Activated naive CD8-positive, alpha-beta T cell (primary cell): Measurements from ENCODE around the gene CDHR2.
A peak's percentile ranks its signal among the peaks of the same experiment; 100 is the strongest.

ENCODE experiments used
- H3K27ac Mint-ChIP-seq: one replicate; pipeline ENCODE4 v1.8.0; 2021; ENCODE audit warnings: mixed read lengths
- H3K27me3 Mint-ChIP-seq: one replicate; pipeline ENCODE4 v1.8.0; 2021; ENCODE audit warnings: mixed read lengths
- H3K36me3 Mint-ChIP-seq: one replicate; pipeline ENCODE4 v1.8.0; 2021; ENCODE audit warnings: mixed read lengths
- H3K4me1 Mint-ChIP-seq: one replicate; pipeline ENCODE4 v1.8.0; 2021; ENCODE audit warnings: low read depth, mixed read lengths
- H3K4me3 Mint-ChIP-seq: one replicate; pipeline ENCODE4 v1.8.0; 2021; ENCODE audit warnings: mild to moderate bottlenecking, mixed read lengths
- H3K9me3 Mint-ChIP-seq: one replicate; pipeline ENCODE4 v1.8.0; 2021; ENCODE audit warnings: low read depth, mixed read lengths

The CDHR2 gene

GRCh38 chr5:176562189-176562588 is 13.0 kb downstream of the CDHR2 start:
- no peaks in the 10 kb centered on the region for H3K36me3 Mint-ChIP-seq
- no peaks in the 10 kb centered on the region for H3K27me3 Mint-ChIP-seq
- H3K4me1 Mint-ChIP-seq, result peaks cover 34% of the 10 kb centered on the region
- H3K4me3 Mint-ChIP-seq, result no peak overlapping the region
- no peaks in the 10 kb centered on the region for H3K9me3 Mint-ChIP-seq
- H3K27ac Mint-ChIP-seq, result peak overlapping the region; percentile 28

DNA sequence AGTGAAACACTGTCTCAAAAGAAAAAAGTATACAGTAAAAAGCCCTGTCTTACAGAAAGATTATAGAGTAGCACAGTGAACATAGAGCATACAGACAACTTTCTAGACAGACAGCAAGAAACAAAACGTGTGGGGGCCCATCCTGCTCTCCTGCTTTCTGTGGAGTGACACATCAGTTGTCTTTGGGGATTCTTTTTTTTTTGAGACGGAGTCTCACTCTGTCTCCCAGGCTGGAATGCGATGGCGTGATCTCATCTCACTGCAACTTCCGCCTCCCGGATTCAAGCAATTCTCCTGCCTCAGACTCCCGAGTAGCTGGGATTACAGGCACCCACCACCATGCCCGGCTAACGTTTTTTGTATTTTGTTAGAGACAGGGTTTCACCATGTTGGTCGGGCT is 14.9 kb downstream of the CDHR2 start:
- Mint-ChIP-seq H3K4me1 (peaks cover 30% of the 10 kb centered on the region), H3K36me3 (no peaks in the 10 kb centered on the region), H3K4me3 (no peak overlapping the region), H3K27ac (no peak overlapping the region), H3K9me3 (no peaks in the 10 kb centered on the region), H3K27me3 (no peaks in the 10 kb centered on the region)

GRCh38 chr5:176565760-176566288 is 16.7 kb downstream of the CDHR2 start:
- no peaks in the 10 kb centered on the region for H3K9me3 Mint-ChIP-seq
- peaks cover 1% of the 10 kb centered on the region for H3K27me3 Mint-ChIP-seq
- H3K4me1 Mint-ChIP-seq, result peaks cover 11% of the 10 kb centered on the region
- no peak overlapping the region for H3K4me3 Mint-ChIP-seq
- H3K27ac Mint-ChIP-seq, result no peak overlapping the region
- H3K36me3 Mint-ChIP-seq, result no peaks in the 10 kb centered on the region

DNA sequence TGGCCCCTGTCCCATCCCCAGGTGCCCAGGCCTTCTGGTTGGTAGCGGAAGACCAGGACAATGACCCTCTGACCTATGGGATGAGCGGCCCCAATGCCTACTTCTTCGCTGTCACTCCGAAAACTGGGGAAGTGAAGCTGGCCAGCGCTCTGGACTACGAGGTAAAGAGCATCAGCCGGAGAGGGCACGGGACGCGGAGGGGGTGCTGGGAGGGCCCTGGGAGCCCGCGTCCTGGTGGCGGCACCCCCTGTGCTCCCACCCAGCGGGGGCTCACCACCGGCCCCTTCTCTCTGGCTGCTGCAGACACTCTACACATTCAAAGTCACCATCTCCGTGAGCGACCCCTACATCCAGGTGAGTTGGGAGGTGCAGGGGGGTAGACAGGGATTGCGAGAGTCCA is 19.5 kb downstream of the CDHR2 start:
- Mint-ChIP-seq H3K27ac (no peak overlapping the region), H3K9me3 (no peaks in the 10 kb centered on the region), H3K4me3 (no peak overlapping the region), H3K36me3 (no peaks in the 10 kb centered on the region), H3K4me1 (peaks cover 2% of the 10 kb centered on the region), H3K27me3 (peaks cover 1% of the 10 kb centered on the region)

GRCh38 chr5:176570044-176570443 is 20.9 kb downstream of the CDHR2 start:
- Mint-ChIP-seq H3K36me3 (no peaks in the 10 kb centered on the region), H3K27me3 (peaks cover 1% of the 10 kb centered on the region), H3K4me3 (no peak overlapping the region), H3K4me1 (peaks cover 5% of the 10 kb centered on the region), H3K9me3 (no peaks in the 10 kb centered on the region), H3K27ac (no peak overlapping the region)

DNA sequence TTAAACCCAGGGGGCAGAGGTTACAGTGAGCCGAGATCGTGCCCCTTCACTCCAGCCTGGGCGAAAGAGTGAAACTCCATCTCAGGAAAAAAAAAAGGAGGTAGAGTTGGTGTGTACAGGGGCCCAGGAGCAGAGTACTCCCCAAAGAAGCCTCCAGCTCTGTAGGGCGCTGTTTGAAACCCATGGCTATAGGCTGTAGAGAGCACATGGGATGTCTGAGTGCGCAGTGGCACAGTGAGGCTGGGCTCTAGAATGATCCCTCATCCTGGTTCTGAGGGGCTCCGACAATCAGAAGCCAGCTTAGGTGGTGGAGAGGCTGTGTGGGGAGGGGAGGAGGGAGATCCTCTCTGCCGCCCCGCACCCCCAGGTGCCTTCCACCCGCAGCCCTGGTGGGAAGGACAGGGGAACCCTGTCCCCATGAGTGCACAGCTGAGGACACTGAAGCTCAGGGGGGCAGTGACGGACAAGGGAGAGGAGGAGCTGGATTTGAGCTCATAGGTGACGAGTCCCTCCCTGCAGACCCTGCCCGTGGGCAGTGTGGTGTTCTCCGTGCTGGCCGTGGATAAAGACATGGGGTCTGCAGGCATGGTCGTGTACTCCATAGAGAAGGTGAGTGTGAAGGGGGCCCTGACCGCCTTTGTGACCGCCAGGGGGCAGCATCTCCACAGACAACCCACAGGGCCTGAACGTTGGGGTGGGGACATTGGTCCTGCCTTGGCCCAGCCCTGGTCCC is 24.6 kb downstream of the CDHR2 start:
- Mint-ChIP-seq H3K27ac (no peak overlapping the region), H3K9me3 (no peaks in the 10 kb centered on the region), H3K27me3 (peaks cover 1% of the 10 kb centered on the region), H3K36me3 (no peaks in the 10 kb centered on the region), H3K4me3 (no peak overlapping the region), H3K4me1 (peaks cover 5% of the 10 kb centered on the region)

DNA sequence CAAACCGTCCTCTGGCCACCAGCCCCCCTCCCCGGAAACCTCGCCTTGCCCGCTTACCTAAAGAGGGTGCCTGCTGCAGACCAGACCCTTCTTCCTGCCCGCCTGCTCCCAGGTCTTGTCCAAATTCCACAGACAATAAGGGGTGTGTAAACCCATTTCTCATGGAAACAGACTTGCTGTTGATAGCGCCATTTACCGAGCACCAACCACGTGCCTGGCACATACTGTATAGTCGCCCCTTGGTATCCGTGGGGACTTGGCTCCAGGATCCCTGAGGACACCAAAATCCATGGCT is 25.1 kb downstream of the CDHR2 start:
- H3K4me3 Mint-ChIP-seq, result no peak overlapping the region
- no peaks in the 10 kb centered on the region for H3K9me3 Mint-ChIP-seq
- no peak overlapping the region for H3K27ac Mint-ChIP-seq

GRCh38 chr5:176575066-176575465 is 25.9 kb downstream of the CDHR2 start:
- peaks cover 5% of the 10 kb centered on the region for H3K4me1 Mint-ChIP-seq
- H3K4me3 Mint-ChIP-seq, result no peak overlapping the region
- no peaks in the 10 kb centered on the region for H3K9me3 Mint-ChIP-seq
- H3K27ac Mint-ChIP-seq, result no peak overlapping the region
- H3K36me3 Mint-ChIP-seq, result no peaks in the 10 kb centered on the region
- no peaks in the 10 kb centered on the region for H3K27me3 Mint-ChIP-seq

More for the DNA sequence above, 25.1 kb downstream of the CDHR2 start:
- Mint-ChIP-seq H3K27me3 (peaks cover 1% of the 10 kb centered on the region), H3K36me3 (no peaks in the 10 kb centered on the region), H3K4me1 (peaks cover 5% of the 10 kb centered on the region)

GRCh38 chr5:176575488-176576422 is 26.6 kb downstream of the CDHR2 start:
- Mint-ChIP-seq H3K4me3 (no peak overlapping the region), H3K4me1 (peaks cover 5% of the 10 kb centered on the region), H3K9me3 (no peaks in the 10 kb centered on the region), H3K27me3 (no peaks in the 10 kb centered on the region), H3K27ac (no peak overlapping the region), H3K36me3 (no peaks in the 10 kb centered on the region)

GRCh38 chr5:176577312-176578176 is 28.4 kb downstream of the CDHR2 start:
- Mint-ChIP-seq H3K9me3 (no peaks in the 10 kb centered on the region), H3K4me3 (no peak overlapping the region), H3K27ac (no peak overlapping the region), H3K36me3 (no peaks in the 10 kb centered on the region), H3K4me1 (peaks cover 5% of the 10 kb centered on the region), H3K27me3 (no peaks in the 10 kb centered on the region)

DNA sequence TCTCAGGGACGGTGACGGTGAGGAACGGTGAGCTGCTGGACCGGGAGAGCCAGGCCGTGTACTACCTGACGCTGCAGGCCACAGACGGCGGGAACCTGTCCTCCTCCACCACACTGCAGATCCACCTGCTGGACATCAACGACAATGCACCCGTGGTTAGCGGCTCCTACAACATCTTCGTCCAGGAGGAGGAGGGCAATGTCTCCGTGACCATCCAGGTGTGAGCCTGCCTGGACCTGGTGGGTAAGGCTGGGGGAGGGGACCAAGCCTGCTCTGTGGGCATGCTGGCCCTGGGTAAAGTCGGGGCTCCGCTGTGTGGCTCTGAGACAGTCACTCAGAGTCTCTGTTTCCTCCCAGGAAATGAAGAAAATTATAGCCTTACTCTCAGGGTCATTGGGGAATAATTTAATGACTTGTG is 29.3 kb downstream of the CDHR2 start:
- Mint-ChIP-seq H3K9me3 (no peaks in the 10 kb centered on the region), H3K27me3 (no peaks in the 10 kb centered on the region), H3K4me3 (no peak overlapping the region), H3K36me3 (no peaks in the 10 kb centered on the region), H3K4me1 (peaks cover 3% of the 10 kb centered on the region), H3K27ac (no peak overlapping the region)

DNA sequence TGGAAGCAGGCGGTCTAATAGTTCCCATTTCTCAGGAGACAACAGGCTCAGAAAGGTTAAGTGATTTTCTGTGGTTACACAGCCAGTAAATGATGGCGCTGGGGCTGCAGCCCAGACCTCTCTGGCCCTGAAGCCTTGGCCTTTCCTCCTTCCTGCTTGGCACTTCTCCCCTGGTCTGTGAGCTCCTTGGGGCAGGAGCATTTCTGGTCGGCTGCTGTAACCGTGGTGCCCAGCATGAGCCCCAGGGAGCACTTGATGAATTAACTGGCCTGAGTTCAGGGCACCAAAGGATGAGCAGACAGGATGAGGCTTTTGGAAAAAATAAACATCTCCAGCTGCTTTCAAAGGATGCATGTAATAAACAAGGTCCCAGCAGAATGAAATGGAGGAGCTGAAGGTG is 30.2 kb downstream of the CDHR2 start:
- Mint-ChIP-seq H3K36me3 (no peaks in the 10 kb centered on the region), H3K27ac (no peak overlapping the region), H3K27me3 (no peaks in the 10 kb centered on the region), H3K9me3 (no peaks in the 10 kb centered on the region), H3K4me3 (no peak overlapping the region), H3K4me1 (no peaks in the 10 kb centered on the region)

GRCh38 chr5:176581361-176581760 is 32.2 kb downstream of the CDHR2 start:
- no peaks in the 10 kb centered on the region for H3K9me3 Mint-ChIP-seq
- H3K4me3 Mint-ChIP-seq, result no peak overlapping the region
- no peaks in the 10 kb centered on the region for H3K27me3 Mint-ChIP-seq
- no peaks in the 10 kb centered on the region for H3K4me1 Mint-ChIP-seq
- H3K27ac Mint-ChIP-seq, result no peak overlapping the region
- no peaks in the 10 kb centered on the region for H3K36me3 Mint-ChIP-seq

GRCh38 chr5:176583076-176583475 is 33.9 kb downstream of the CDHR2 start:
- no peak overlapping the region for H3K4me3 Mint-ChIP-seq
- H3K4me1 Mint-ChIP-seq, result no peaks in the 10 kb centered on the region
- H3K9me3 Mint-ChIP-seq, result no peaks in the 10 kb centered on the region
- H3K27me3 Mint-ChIP-seq, result no peaks in the 10 kb centered on the region
- no peak overlapping the region for H3K27ac Mint-ChIP-seq
- H3K36me3 Mint-ChIP-seq, result no peaks in the 10 kb centered on the region

GRCh38 chr5:176587398-176587797 is 38.3 kb downstream of the CDHR2 start:
- no peaks in the 10 kb centered on the region for H3K36me3 Mint-ChIP-seq
- H3K4me3 Mint-ChIP-seq, result no peak overlapping the region
- no peak overlapping the region for H3K27ac Mint-ChIP-seq
- H3K9me3 Mint-ChIP-seq, result no peaks in the 10 kb centered on the region
- H3K4me1 Mint-ChIP-seq, result no peaks in the 10 kb centered on the region
- H3K27me3 Mint-ChIP-seq, result no peaks in the 10 kb centered on the region
